ENCODE data around the gene ITGB4. TPM values are rescaled to one million over a fixed set of nuclear protein-coding genes. Genes with fewer than 3 reads are reported as not detected.

ITGB4 gene
- total and polyA plus RNA-seq, 2 of the 13 experiments (the other 11 are each of a cell fraction or from before 2014, with no cell fraction given): 6.9 to 14.5 TPM

DNA sequence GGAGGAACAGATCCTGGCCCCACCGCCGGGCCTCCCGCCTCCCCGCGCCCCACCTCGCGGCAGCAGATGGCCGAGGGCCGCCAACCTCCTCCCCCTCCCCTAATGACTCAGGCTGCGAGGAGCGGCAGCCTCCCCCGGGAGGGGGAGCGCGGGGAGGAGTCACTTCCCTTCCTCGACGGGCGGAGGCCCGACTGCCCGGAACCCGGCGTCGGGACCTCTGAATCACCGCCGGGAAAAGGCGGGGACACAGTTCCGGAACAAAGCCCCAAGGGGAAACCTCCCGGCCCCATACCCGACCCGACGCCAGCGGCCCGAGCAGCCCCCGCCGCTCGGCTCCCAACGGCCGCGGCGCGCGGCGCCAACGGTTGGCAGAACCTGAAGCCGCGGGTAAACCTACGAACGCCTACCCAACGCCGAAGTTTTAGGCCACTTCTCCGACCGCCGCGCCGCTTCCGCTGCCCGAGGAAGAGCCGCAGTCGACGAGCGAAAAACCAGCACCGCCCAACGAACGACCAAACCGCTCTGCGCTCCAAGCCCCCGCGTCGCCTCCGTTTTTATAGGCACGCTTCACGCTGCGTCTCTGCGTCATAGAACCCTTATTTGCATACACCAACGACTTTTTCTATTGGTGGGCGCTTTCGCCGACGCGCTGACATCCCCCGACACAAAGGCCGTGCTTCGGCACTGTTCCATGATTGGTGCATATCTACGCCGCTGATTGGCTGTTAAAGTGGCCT, 58.2 kb downstream of the ITGB4 start (continued):
- TF ChIP-seq, protein P1, sequence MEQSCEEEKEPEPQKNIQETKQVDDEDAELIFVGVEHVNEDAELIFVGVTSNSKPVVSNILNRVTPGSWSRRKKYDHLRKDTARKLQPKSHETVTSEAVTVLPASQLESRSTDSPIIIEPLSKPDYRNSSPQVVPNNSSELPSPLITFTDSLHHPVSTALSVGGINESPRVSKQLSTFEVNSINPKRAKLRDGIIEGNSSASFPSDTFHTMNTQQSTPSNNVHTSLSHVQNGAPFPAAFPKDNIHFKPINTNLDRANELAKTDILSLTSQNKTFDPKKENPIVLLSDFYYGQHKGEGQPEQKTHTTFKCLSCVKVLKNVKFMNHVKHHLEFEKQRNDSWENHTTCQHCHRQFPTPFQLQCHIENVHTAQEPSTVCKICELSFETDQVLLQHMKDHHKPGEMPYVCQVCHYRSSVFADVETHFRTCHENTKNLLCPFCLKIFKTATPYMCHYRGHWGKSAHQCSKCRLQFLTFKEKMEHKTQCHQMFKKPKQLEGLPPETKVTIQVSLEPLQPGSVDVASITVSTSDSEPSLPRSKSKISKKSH (CRISPR knock-in tag; IDR thresholded peaks at IDR 0.05; ENCODE audit: borderline replicate concordance): peak; percentile 93
- TF ChIP-seq PTBP1 (IDR thresholded peaks at IDR 0.05; ENCODE audit: low read depth, low read length, poor library complexity, severe bottlenecking): no peak
- TF ChIP-seq RBFOX2 (IDR thresholded peaks at IDR 0.05; ENCODE audit: low read depth, low read length): peak; percentile 100
- TF ChIP-seq TBP (CRISPR knock-in tag; IDR thresholded peaks at IDR 0.05): no peak
- TF ChIP-seq, protein P2, sequence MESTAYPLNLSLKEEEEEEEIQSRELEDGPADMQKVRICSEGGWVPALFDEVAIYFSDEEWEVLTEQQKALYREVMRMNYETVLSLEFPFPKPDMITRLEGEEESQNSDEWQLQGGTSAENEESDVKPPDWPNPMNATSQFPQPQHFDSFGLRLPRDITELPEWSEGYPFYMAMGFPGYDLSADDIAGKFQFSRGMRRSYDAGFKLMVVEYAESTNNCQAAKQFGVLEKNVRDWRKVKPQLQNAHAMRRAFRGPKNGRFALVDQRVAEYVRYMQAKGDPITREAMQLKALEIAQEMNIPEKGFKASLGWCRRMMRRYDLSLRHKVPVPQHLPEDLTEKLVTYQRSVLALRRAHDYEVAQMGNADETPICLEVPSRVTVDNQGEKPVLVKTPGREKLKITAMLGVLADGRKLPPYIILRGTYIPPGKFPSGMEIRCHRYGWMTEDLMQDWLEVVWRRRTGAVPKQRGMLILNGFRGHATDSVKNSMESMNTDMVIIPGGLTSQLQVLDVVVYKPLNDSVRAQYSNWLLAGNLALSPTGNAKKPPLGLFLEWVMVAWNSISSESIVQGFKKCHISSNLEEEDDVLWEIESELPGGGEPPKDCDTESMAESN (CRISPR knock-in tag; conservative IDR thresholded peaks at IDR 0.05): peak; percentile 94
- no peak for TF ChIP-seq MED8 (CRISPR knock-in tag; IDR thresholded peaks at IDR 0.05; ENCODE audit: insufficient replicate concordance)
- 0 out of 2 replicates have a peak, but pooled peaks have one; percentile 11 for TF ChIP-seq KDM6A (CRISPR knock-in tag; IDR thresholded peaks at IDR 0.05; ENCODE audit: low read depth)
- 0 out of 2 replicates have a peak, but pooled peaks have one; percentile 27 for TF ChIP-seq ZBTB7A (CRISPR knock-in tag; IDR thresholded peaks at IDR 0.05)
- no peak for TF ChIP-seq KDM1A (CRISPR knock-in tag; IDR thresholded peaks at IDR 0.05)
- TF ChIP-seq XRCC5 (optimal IDR thresholded peaks at IDR 0.05; ENCODE audit: low read length): peak; percentile 56
- TF ChIP-seq ZNF496 (CRISPR knock-in tag; IDR thresholded peaks at IDR 0.05; ENCODE audit: insufficient replicate concordance): no peak
- peak; percentile 94 for TF ChIP-seq ZNF441 (CRISPR knock-in tag; IDR thresholded peaks at IDR 0.05; ENCODE audit: borderline replicate concordance)
- TF ChIP-seq KLF6 (CRISPR knock-in tag; IDR thresholded peaks at IDR 0.05): peak; percentile 96
- TF ChIP-seq ZFP90 (CRISPR knock-in tag; IDR thresholded peaks at IDR 0.05; ENCODE audit: borderline replicate concordance): peak; percentile 77; the same call in 1 of the 2 replicates
- TF ChIP-seq HNRNPH1 (optimal IDR thresholded peaks at IDR 0.05; ENCODE audit: low read depth, low read length): no peak
- peak; percentile 98 for TF ChIP-seq ZMYM4 (CRISPR knock-in tag; IDR thresholded peaks at IDR 0.05)
- peak; percentile 100 for TF ChIP-seq AGO2 (optimal IDR thresholded peaks at IDR 0.05; ENCODE audit: low read depth, low read length)
- TF ChIP-seq TRIM24 (CRISPR knock-in tag; IDR thresholded peaks at IDR 0.05): no peak
- peak; percentile 96; the same call in 1 of the 2 replicates for TF ChIP-seq EED (CRISPR knock-in tag; IDR thresholded peaks at IDR 0.05)
- TF ChIP-seq, protein P3, sequence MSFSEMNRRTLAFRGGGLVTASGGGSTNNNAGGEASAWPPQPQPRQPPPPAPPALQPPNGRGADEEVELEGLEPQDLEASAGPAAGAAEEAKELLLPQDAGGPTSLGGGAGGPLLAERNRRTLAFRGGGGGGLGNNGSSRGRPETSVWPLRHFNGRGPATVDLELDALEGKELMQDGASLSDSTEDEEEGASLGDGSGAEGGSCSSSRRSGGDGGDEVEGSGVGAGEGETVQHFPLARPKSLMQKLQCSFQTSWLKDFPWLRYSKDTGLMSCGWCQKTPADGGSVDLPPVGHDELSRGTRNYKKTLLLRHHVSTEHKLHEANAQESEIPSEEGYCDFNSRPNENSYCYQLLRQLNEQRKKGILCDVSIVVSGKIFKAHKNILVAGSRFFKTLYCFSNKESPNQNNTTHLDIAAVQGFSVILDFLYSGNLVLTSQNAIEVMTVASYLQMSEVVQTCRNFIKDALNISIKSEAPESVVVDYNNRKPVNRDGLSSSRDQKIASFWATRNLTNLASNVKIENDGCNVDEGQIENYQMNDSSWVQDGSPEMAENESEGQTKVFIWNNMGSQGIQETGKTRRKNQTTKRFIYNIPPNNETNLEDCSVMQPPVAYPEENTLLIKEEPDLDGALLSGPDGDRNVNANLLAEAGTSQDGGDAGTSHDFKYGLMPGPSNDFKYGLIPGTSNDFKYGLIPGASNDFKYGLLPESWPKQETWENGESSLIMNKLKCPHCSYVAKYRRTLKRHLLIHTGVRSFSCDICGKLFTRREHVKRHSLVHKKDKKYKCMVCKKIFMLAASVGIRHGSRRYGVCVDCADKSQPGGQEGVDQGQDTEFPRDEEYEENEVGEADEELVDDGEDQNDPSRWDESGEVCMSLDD (CRISPR knock-in tag; IDR thresholded peaks at IDR 0.05; ENCODE audit: borderline replicate concordance): peak; percentile 69; the same call in 1 of the 2 replicates
- peak; percentile 91 for TF ChIP-seq ARHGAP35 (CRISPR knock-in tag; IDR thresholded peaks at IDR 0.05; ENCODE audit: borderline replicate concordance)
